ENCODE results near the gene EIF5A.

- TF ChIP-seq POLR2A (IDR thresholded peaks at IDR 0.05) (no peak), CTCF (IDR thresholded peaks at IDR 0.05) (no peak)
These were observed 46.6 kb upstream of the EIF5A start for GRCh38 chr17:7260651-7261378.

Measured in adrenal gland (tissue), 5 donors.